GM19463 (cell line): ENCODE measurements around the gene GOLGA8B.
A peak's percentile ranks its signal among the peaks of the same experiment; 100 is the strongest.
"Not testable (repeated sequence)": the region's sequence is repeated elsewhere in the genome, so short reads cannot be mapped to it uniquely, and the experiment has no call there.

ENCODE experiments used
- ATAC-seq: cut with Tn5 transposase; IDR thresholded peaks from one replicate; pipeline ENCODE4 v1.9.1; 2021; ENCODE audit warnings: mild to moderate bottlenecking, moderate library complexity; ENCODE audit not compliant: unreplicated experiment

GOLGA8B gene

GRCh38 chr15:34583399-34584329 is at the start of gene GOLGA8B:
GOLGA8B (minus strand) TSS chr15:34583651; CDS start chr15:34535912, 47,739 bp downstream.
- peak; percentile 61 for ATAC-seq

- not testable (repeated sequence) for ATAC-seq
Observed at GRCh38 chr15:34633165-34633564, 49.7 kb upstream of the GOLGA8B start.

GRCh38 chr15:34628577-34629152 is 45.2 kb upstream of the GOLGA8B start:
- no peak for ATAC-seq

GRCh38 chr15:34625007-34625406 is 41.6 kb upstream of the GOLGA8B start:
- ATAC-seq, result no peak

- no peak for ATAC-seq
Observed at GRCh38 chr15:34621675-34622074, 38.2 kb upstream of the GOLGA8B start.

GRCh38 chr15:34620814-34621213 is 37.4 kb upstream of the GOLGA8B start:
- no peak for ATAC-seq

GRCh38 chr15:34620142-34620541 is 36.7 kb upstream of the GOLGA8B start:
- ATAC-seq, result no peak

- ATAC-seq, result no peak
Observed at GRCh38 chr15:34619151-34619550, 35.7 kb upstream of the GOLGA8B start.

- no peak for ATAC-seq
Observed at GRCh38 chr15:34618073-34618472, 34.6 kb upstream of the GOLGA8B start.

- no peak for ATAC-seq
Observed at GRCh38 chr15:34616613-34617012, 33.2 kb upstream of the GOLGA8B start.

GRCh38 chr15:34613997-34614396 is 30.5 kb upstream of the GOLGA8B start:
- no peak for ATAC-seq

- no peak for ATAC-seq
Observed at GRCh38 chr15:34613301-34613700, 29.9 kb upstream of the GOLGA8B start.

GRCh38 chr15:34610354-34610753 is 26.9 kb upstream of the GOLGA8B start:
- ATAC-seq, result no peak

- no peak for ATAC-seq
Observed at GRCh38 chr15:34609102-34610057, 25.9 kb upstream of the GOLGA8B start.

GRCh38 chr15:34608517-34608916 is 25.1 kb upstream of the GOLGA8B start:
- ATAC-seq, result no peak

- no peak for ATAC-seq
Observed at GRCh38 chr15:34607832-34608231, 24.4 kb upstream of the GOLGA8B start.

- ATAC-seq, result no peak
Observed at GRCh38 chr15:34606545-34606944, 23.1 kb upstream of the GOLGA8B start.

- ATAC-seq, result no peak
Observed at GRCh38 chr15:34606131-34606530, 22.7 kb upstream of the GOLGA8B start.

- no peak for ATAC-seq
Observed at GRCh38 chr15:34603095-34603494, 19.6 kb upstream of the GOLGA8B start.

GRCh38 chr15:34600923-34601322 is 17.5 kb upstream of the GOLGA8B start:
- no peak for ATAC-seq
